HTR-8/SVneo (cell line): ENCODE measurements around the gene GLIPR1L1.
A peak's percentile ranks its signal among the peaks of the same experiment; 100 is the strongest.
"Not testable (repeated sequence)": the region's sequence is repeated elsewhere in the genome, so short reads cannot be mapped to it uniquely, and the experiment has no call there.

Experiments
- DNase-seq: peaks from one replicate; pipeline ENCODE4 v3.0.0; 2011; ENCODE audit warnings: low spot score, mixed read lengths; ENCODE audit not compliant: insufficient read length
- FAIRE-seq: peaks from 2 replicates; lab custom pipeline; 2011; peaks lifted over from hg19 to GRCh38; lab: Jason Lieb, UNC

GLIPR1L1 gene

DNA sequence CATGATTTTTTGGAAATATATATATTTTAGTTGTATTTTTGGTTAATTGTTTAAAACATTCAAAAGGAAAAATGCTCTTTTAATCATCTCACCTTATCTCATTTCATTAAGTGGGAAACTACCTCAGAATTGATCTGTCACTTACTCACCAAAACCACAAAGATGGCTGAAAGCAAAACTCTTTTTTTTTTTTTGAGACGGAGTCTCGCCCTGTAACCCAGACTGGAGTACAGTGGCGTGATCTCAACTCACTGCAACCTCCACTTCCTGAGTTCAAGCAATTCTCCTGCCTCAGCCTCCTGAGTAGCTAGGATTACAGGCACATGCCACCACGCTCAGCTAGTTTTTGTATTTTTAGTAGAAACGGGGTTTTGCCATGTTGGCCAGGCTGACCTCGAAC lies 11.7 kb downstream of the GLIPR1L1 start:
- not testable (repeated sequence) for FAIRE-seq, DNase-seq

GRCh38 chr12:75349946-75350345 lies 15.5 kb downstream of the GLIPR1L1 start:
- no peak for FAIRE-seq
- no peak for DNase-seq

DNA sequence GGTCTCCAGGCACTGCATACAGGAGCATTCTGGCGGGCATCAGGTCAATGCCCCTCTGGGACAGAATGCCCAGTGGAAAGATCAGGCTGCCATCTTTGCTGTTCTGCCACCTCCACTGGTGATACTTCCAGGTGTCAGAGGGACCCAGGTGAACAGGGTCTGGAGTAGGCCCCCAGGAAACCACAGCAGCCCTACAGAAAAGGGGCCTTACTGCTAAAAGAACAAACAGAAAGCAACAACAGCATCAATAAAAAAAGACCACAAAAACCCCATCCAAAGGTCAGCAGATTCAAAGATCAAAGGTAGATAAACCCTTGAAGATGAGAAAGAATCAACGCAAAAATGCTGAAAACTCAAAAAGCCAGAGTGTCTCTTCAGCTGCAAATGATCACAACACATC lies 15.9 kb downstream of the GLIPR1L1 start:
- FAIRE-seq (no peak), DNase-seq (no peak)

DNA sequence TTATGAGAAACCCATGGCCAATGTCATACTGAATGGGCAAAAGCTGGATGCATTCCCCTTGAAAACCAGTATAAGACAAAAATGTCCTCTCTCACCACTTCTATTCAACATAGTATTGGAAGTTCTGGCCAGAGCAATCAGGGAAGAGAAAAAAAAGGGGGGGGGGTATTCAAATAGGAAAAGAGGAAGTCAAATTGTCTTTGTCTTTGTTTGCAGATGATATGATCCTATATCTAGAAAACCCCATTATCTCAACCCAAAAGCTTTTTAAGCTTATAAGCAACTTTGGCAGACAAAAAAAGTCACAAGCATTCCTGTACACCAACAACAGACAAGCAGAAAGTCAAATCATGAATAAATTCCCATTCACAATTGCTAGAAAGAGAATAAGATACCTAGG lies 19.5 kb downstream of the GLIPR1L1 start:
- FAIRE-seq (no peak), DNase-seq (no peak)

DNA sequence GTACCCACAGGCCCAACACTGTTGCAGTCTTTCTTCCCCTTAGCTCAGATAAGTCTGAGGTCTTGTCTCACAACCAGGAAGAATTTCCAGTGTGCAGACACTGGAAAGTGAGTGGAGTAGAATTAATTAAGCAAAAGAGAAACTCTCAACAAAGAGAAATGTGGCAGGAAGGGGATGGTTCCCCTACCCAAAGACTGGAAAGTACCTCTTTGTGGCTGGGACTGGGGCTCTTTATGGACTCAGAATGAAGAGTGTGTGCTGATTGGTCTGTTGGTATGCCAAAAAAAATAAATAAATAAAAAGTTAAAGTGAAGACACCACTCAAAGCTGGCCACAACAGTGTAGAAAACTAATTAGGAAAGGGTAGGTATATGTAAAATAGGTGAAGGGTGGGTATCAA lies 26.4 kb downstream of the GLIPR1L1 start:
- FAIRE-seq (no peak), DNase-seq (no peak)

GRCh38 chr12:75361408-75361807 lies 26.9 kb downstream of the GLIPR1L1 start:
- DNase-seq (no peak), FAIRE-seq (no peak)

GRCh38 chr12:75364919-75365318 lies 30.4 kb downstream of the GLIPR1L1 start:
- FAIRE-seq = no peak
- no peak for DNase-seq

- DNase-seq (no peak), FAIRE-seq (no peak)
Measured at GRCh38 chr12:75366629-75367028, 32.2 kb downstream of the GLIPR1L1 start.

- DNase-seq (no peak), FAIRE-seq (no peak)
Measured at GRCh38 chr12:75374971-75375370, 40.5 kb downstream of the GLIPR1L1 start.

DNA sequence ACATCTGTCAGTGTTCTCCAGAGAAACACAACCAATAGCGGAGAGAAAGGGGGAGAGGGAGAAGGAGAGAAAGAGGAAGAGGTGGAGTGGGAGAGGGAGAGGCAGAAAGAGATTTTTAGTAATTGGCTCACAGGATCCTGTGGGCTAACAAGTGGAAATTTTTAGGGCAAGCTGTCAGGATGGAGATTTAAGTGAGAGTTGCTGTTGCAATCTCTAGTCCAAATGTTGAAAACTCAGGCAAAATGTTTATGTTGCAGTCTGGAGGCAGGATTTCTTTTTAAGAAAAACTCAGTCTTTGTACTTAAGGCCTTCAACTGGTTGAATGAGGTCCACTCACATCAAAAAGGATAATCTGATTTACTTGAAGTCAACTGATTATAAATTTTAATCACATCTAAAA lies 43.9 kb downstream of the GLIPR1L1 start:
- DNase-seq = no peak
- no peak for FAIRE-seq

- peak; percentile 3 for DNase-seq
- no peak for FAIRE-seq
Measured at GRCh38 chr12:75389061-75389460, 54.6 kb downstream of the GLIPR1L1 start.

DNA sequence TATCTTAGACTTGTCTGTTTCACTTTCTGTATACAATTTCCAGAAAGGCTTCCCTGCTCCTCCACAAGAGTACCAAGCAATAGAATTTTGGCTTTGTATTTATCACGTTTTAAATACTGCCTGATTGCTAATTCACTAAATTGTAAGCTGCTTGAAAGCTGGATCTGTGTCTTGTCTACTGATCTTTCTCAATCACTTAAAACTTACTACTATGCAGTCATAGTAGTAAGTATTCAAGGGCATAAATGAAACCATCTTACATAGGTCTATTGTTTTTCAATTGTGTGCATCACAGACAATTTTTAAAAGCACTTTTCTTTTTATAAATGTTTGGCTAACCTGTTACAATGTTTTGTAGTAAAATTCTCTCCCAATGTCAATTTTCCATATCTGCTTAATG lies 55.2 kb downstream of the GLIPR1L1 start:
- DNase-seq = no peak
- no peak for FAIRE-seq

DNA sequence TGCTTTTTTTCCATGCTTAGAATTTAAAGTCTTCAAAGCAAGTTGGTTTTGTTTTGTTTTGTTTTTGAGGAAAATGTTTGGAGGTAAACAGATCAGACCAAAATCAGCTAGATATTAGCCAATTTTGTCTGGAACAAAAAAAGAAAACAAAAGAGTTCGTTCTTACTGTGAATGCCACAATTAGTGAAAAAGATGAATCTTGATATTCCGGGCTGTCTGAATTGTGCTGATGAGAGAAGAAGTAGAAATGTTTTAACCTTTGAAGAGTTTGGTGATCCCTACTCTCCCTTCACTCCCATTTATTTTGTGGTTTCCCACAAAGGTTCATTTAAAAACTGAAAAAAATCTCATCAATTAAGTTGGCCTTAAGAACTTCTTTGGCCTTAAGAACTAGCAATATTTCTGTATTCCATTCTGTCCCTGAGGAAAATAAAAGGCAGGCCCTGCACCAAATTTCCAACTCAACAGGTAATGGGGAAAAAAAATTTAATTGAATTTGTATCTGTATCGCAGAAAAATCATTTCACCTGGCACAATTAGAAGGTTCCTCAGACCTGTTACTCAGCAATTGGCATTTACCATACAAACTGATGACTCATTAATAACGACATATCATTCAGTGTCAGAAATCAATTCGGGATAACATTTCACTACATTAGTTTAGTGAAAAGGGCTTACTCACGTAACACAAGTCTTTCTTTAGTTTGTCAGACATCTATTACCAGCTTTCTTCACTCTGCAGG lies 55.9 kb downstream of the GLIPR1L1 start:
- DNase-seq = no peak
- FAIRE-seq = no peak

GRCh38 chr12:75390899-75391538 lies 56.5 kb downstream of the GLIPR1L1 start, which contains the start of gene GLIPR1L2:
GLIPR1L2 (plus strand) TSS chr12:75391089; CDS start chr12:75391117, 28 bp downstream.
- peak; percentile 97 for FAIRE-seq

DNA sequence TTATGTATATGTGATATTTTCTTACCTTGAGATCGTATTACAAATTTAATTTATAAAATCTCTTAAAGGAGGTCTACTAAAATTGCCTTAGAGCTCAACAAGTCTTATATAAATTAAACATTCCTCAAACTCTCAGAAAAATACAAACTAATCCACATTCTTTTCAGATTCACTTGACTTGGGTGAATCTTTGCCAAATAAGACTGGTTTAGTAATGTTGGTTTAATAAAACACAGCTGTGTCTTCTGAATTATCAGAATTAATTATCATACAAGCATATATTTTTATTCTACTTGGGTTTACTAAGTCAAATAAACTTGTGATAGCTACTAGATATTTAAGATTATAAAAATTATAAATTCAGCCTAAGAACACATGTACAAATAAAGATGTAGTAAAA lies 69.8 kb downstream of the GLIPR1L1 start:
- FAIRE-seq (no peak), DNase-seq (no peak)

More at GRCh38 chr12:75390899-75391538, 56.5 kb downstream of the GLIPR1L1 start, which contains the start of gene GLIPR1L2:
- DNase-seq = peak; percentile 84

DNA sequence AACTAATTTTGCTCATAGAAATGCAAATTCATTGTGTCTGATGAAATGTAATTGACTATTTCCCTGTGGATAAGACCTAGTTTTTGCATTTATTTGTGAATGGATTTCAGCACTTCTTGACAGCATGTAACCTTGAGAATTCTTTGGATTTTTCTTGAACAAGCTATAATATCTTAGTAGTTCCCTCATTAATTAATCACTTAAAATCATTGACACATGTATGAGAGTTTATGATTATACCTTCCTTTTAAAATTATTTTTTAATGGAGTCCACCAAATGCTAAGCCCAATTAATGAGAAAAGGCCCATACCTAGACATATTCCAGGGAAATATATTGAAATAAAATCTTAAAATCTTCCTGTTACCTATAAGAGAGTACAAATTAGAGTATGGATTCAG lies 73.2 kb downstream of the GLIPR1L1 start:
- no peak for DNase-seq
- no peak for FAIRE-seq

- FAIRE-seq = no peak
- DNase-seq = no peak
Measured at GRCh38 chr12:75409830-75410229, 75.4 kb downstream of the GLIPR1L1 start.

- FAIRE-seq (no peak), DNase-seq (no peak)
Measured at GRCh38 chr12:75414671-75415070, 80.2 kb downstream of the GLIPR1L1 start.

DNA sequence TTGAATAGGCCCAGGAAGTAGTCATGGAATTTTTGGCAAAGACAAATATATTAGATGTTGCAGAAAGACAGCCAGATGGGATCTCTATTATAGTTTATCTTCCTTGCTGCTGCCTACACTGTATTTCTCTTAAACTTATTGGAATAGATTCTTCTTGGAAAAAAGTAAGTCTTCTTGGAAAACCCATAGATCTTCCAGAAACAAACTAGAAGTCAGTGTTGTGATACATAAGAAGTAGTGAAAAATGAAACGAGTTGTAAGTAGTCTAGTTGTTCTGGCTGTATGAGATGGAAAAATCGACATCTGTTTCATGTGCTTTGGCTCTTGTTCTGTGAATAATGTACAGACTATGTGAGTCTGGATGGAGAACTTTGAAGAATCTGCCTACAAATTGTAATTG lies 85.4 kb downstream of the GLIPR1L1 start:
- no peak for DNase-seq
- FAIRE-seq = no peak
